GM12873 (cell line): Measurements from ENCODE around the gene COQ6.

ENCODE experiments used
- TF ChIP-seq, protein P1 (sequence below): IDR thresholded peaks from 2 replicates; pipeline ENCODE4 v1.5.1; 2012; ENCODE audit warnings: low read depth, mild to moderate bottlenecking, moderate library complexity, low read length, control low read depth; ENCODE audit not compliant: insufficient read depth; ENCODE audit errors: missing control alignments

Gene COQ6

GRCh38 chr14:73949752-73950734 lies at the start of gene COQ6, which contains the start of gene FAM161B:
Gene COQ6, plus strand, starts transcription at chr14:73950302. Its CDS starts 31 bp downstream, at chr14:73950333.
Gene FAM161B, minus strand, starts transcription at chr14:73950094. Its CDS starts 68 bp downstream, at chr14:73950026.
- TF ChIP-seq, protein P1, sequence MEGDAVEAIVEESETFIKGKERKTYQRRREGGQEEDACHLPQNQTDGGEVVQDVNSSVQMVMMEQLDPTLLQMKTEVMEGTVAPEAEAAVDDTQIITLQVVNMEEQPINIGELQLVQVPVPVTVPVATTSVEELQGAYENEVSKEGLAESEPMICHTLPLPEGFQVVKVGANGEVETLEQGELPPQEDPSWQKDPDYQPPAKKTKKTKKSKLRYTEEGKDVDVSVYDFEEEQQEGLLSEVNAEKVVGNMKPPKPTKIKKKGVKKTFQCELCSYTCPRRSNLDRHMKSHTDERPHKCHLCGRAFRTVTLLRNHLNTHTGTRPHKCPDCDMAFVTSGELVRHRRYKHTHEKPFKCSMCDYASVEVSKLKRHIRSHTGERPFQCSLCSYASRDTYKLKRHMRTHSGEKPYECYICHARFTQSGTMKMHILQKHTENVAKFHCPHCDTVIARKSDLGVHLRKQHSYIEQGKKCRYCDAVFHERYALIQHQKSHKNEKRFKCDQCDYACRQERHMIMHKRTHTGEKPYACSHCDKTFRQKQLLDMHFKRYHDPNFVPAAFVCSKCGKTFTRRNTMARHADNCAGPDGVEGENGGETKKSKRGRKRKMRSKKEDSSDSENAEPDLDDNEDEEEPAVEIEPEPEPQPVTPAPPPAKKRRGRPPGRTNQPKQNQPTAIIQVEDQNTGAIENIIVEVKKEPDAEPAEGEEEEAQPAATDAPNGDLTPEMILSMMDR = peak; percentile 46

DNA sequence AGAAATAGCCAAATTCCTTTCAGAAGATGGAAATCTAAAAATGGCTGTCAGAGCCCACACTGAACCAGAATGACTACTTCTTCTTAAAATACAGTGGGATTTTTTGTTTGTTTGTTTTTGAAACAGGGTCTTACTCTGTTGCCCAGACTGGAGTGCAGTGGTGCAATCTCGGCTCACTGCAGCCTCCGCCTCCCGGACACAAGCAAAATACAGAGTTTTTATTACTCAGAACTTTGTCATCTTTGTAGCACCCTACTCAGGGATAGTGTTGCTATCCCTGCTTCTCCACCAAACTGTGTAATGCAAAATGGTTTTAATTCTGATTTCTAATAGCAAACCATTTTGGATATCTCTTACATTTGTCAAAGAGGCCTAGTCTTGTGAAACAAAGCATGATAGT lies 47.1 kb upstream of the COQ6 start:
- TF ChIP-seq, protein P1 = no peak

GRCh38 chr14:73909681-73910080 lies 40.4 kb upstream of the COQ6 start:
- TF ChIP-seq, protein P1 = no peak

- TF ChIP-seq, protein P1 = no peak
Observed at GRCh38 chr14:73913256-73913655, 36.8 kb upstream of the COQ6 start.

DNA sequence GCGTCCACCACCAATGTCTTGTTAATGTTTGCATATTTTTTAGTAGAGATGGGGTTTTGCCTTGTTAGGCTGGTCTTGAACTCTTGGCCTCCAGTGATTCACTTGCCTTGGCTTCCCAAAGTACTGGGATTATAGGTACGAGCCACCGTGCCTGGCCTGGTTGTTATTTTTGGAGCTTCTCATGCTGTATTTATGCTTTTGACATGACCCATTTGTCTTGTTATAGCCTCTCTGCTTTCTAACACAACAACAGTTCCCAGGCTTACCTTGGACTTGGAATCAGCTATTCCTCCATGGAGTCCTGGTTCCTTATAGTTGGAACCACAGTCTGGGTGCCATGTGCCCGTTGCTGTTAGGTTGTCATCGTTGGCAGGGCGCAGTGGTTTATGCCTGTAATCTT lies 33.8 kb upstream of the COQ6 start:
- TF ChIP-seq, protein P1 = no peak

DNA sequence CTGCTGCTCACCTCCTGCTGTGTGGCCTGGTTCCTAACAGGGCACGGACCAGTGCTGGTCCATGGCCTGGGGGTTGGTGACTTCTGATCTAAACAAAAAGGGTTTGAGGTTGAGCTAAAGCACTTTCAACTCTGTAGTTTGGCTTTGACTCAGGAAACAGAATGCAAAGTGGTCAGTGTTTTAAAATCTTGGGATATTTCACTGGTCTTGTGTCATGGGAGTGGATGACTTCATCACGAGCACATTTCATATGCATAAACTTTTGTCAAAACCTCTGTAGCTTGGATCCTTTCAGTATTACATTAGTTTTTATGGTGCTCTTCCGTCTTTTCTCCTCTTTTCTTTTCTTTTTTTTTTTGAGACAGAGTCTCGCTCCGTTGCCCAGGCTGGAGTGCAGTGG lies 25.8 kb upstream of the COQ6 start:
- TF ChIP-seq, protein P1 = no peak

DNA sequence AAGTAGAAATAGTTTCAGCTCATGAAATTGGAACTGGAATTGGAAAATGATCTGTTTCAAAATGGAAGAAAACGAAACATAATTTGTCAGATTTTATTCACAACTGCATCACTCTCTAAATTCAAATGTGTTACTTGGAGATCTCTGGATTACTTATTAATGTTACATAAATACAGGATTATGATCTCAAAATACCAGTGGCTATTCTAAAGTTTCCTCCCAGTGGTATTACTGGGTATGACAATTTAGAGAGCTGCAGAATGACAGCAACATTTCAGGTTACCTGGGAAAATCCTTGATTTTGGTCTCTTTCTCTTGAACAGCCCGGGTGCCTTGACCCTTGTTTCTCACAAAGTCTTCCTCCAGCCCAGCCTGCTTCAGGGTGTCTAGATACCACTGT lies 14.4 kb upstream of the COQ6 start:
- TF ChIP-seq, protein P1 = peak; percentile 37
